ENCODE measurements around the gene DAB1. TPM values are rescaled to one million over a fixed set of nuclear protein-coding genes. Genes with fewer than 3 reads are reported as not detected.

The DAB1 gene
- polyA plus RNA-seq, 3 donors: not detected

DNA sequence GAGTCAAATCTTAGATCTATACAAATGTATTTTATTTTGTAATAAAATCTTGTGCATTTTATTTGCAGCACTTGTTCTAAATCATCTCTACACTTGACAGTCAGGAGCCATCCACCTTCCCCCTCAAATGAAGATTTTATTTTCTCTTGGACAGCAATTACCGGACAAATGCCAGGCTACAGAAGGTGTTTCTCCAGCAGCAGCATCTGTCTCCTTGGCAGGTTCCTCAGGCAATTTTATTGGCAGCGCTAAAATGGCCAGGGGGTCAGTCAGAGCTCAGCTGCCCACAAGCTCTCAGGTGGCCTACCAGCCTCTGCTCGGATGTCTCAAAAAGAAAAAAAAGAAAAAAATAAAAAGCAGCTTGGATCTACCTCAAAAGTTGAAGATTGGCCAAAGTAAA is 107.6 kb downstream of the DAB1 start:
- intact Hi-C loops (cut with micrococcal nuclease): no loop called here
- WGBS (ENCODE audit: insufficient coverage): 100% methylated on average over 2 of the region's 3 CpGs
- no peaks in the 10 kb centered on the region for H3K4me1 ChIP-seq (ENCODE audit: control insufficient read depth in 1 of 2, insufficient read depth in 2 of 2, low read length in 2 of 2)

DNA sequence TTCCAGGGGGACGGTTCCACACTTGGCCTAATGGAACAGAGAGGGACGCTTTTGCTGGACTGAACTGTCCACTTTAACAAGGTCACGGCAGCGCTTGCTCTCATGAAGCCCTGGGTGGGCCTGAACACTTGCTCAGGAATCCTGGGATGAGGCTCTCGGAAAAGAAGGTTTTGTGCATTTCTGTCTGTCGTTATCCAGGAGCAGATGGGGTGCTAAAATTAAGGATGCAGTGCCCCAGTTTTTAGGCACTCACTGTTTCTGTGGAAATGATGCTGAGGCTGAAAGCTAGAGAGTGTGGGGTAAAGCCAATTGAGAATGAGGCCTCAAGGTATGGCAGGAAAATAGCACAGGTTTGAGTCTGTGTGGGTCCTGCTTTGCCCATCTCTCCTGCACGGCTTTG is 111.0 kb downstream of the DAB1 start:
- intact Hi-C loops (cut with micrococcal nuclease): no loop called here
- H3K9me3 ChIP-seq (replicated peaks in 1 of 2; ENCODE audit: control insufficient read depth in 1 of 2, insufficient read depth in 1 of 2, low read length in 2 of 2): no peaks in the 10 kb centered on the region
- no peak overlapping the region for H3K9ac ChIP-seq (ENCODE audit: insufficient read depth, low read length, poor library complexity, severe bottlenecking)
- H3K27ac ChIP-seq (ENCODE audit: low read depth in 1 of 2, low read length in 2 of 2): no peak overlapping the region
- H3K36me3 ChIP-seq (replicated peaks in 1 of 2; ENCODE audit: control insufficient read depth in 1 of 2, insufficient read depth in 2 of 2, low read length in 2 of 2): no peaks in the 10 kb centered on the region
- no peaks in the 10 kb centered on the region for H3K36me3 Mint-ChIP-seq
- no peaks in the 10 kb centered on the region for H4K20me1 ChIP-seq (ENCODE audit: insufficient read depth, low read length)
- H3K27me3 ChIP-seq (ENCODE audit: control insufficient read depth in 2 of 2, insufficient read depth in 2 of 2, low read length in 2 of 2): no peaks in the 10 kb centered on the region
- H3K27ac Mint-ChIP-seq: no peak overlapping the region
- H3K4me3 Mint-ChIP-seq: no peak overlapping the region
- no peaks in the 10 kb centered on the region for H3K79me2 ChIP-seq (ENCODE audit: insufficient read depth, low read length)
- H3K4me1 ChIP-seq (ENCODE audit: control insufficient read depth in 1 of 2, insufficient read depth in 2 of 2, low read length in 2 of 2): no peaks in the 10 kb centered on the region
- H3K4me3 ChIP-seq (replicated peaks in 1 of 3; ENCODE audit: low read depth in 2 of 3, low read length in 3 of 3): no peak overlapping the region
- no peak overlapping the region for H3K4me2 ChIP-seq (replicated peaks; ENCODE audit: extremely low read depth, low read length, poor library complexity, severe bottlenecking)
- H3K9me3 Mint-ChIP-seq: peaks cover 0 to 8% (median 4%) of the 10 kb centered on the region in 7 donors
- WGBS (ENCODE audit: insufficient coverage): 82% methylated on average over 6 of the region's 7 CpGs
- H2AFZ ChIP-seq (ENCODE audit: insufficient read depth, low read depth, low read length, poor library complexity, severe bottlenecking): no peak overlapping the region
- H3K4me1 Mint-ChIP-seq: no peaks in the 10 kb centered on the region
- H3K27me3 Mint-ChIP-seq (ENCODE audit: low read depth in 3 of 3): peaks cover 0 to 2% (median 2%) of the 10 kb centered on the region in 3 donors
- TF ChIP-seq, protein P1, sequence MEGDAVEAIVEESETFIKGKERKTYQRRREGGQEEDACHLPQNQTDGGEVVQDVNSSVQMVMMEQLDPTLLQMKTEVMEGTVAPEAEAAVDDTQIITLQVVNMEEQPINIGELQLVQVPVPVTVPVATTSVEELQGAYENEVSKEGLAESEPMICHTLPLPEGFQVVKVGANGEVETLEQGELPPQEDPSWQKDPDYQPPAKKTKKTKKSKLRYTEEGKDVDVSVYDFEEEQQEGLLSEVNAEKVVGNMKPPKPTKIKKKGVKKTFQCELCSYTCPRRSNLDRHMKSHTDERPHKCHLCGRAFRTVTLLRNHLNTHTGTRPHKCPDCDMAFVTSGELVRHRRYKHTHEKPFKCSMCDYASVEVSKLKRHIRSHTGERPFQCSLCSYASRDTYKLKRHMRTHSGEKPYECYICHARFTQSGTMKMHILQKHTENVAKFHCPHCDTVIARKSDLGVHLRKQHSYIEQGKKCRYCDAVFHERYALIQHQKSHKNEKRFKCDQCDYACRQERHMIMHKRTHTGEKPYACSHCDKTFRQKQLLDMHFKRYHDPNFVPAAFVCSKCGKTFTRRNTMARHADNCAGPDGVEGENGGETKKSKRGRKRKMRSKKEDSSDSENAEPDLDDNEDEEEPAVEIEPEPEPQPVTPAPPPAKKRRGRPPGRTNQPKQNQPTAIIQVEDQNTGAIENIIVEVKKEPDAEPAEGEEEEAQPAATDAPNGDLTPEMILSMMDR (IDR thresholded peaks at IDR 0.05): no peak
- no peak for DNase-seq

More for the DNA sequence above, 107.6 kb downstream of the DAB1 start:
- no peak overlapping the region for H2AFZ ChIP-seq (ENCODE audit: insufficient read depth, low read depth, low read length, poor library complexity, severe bottlenecking)
- H3K4me2 ChIP-seq (replicated peaks; ENCODE audit: extremely low read depth, low read length, poor library complexity, severe bottlenecking): no peak overlapping the region
- no peaks in the 10 kb centered on the region for H3K36me3 ChIP-seq (replicated peaks in 1 of 2; ENCODE audit: control insufficient read depth in 1 of 2, insufficient read depth in 2 of 2, low read length in 2 of 2)
- H4K20me1 ChIP-seq (ENCODE audit: insufficient read depth, low read length): no peaks in the 10 kb centered on the region
- Mint-ChIP-seq H3K36me3 (no peaks in the 10 kb centered on the region), H3K9me3 (peaks cover 0 to 9% (median 4%) of the 10 kb centered on the region in 7 donors), H3K4me1 (no peaks in the 10 kb centered on the region), H3K27ac (no peak overlapping the region), H3K27me3 (ENCODE audit: low read depth in 3 of 3) (peaks cover 0 to 5% (median 0%) of the 10 kb centered on the region in 3 donors), H3K4me3 (no peak overlapping the region)
- H3K9me3 ChIP-seq (replicated peaks in 1 of 2; ENCODE audit: control insufficient read depth in 1 of 2, insufficient read depth in 1 of 2, low read length in 2 of 2): no peaks in the 10 kb centered on the region
- TF ChIP-seq, protein P1 (IDR thresholded peaks at IDR 0.05): no peak
- no peaks in the 10 kb centered on the region for H3K79me2 ChIP-seq (ENCODE audit: insufficient read depth, low read length)
- no peak overlapping the region for H3K27ac ChIP-seq (ENCODE audit: low read depth in 1 of 2, low read length in 2 of 2)
- no peak overlapping the region for H3K4me3 ChIP-seq (replicated peaks in 1 of 3; ENCODE audit: low read depth in 2 of 3, low read length in 3 of 3)
- H3K9ac ChIP-seq (ENCODE audit: insufficient read depth, low read length, poor library complexity, severe bottlenecking): no peak overlapping the region
- DNase-seq: no peak
- no peaks in the 10 kb centered on the region for H3K27me3 ChIP-seq (ENCODE audit: control insufficient read depth in 2 of 2, insufficient read depth in 2 of 2, low read length in 2 of 2)

All from CD14-positive monocyte (primary cell).